CD14-positive monocyte (primary cell): Measurements from ENCODE around the gene AAMP. TPM values are rescaled to one million over a fixed set of nuclear protein-coding genes. Genes with fewer than 3 reads are reported as not detected.
A peak's percentile ranks its signal among the peaks of the same experiment; 100 is the strongest.

Experiments used
- DNase-seq, 3 donors: peaks; one replicate each; pipeline ENCODE4 v3.0.0-alpha.2; 2011 to 2022
- H2AFZ ChIP-seq: 2 replicates; pipeline ENCODE4 v1.6.0; 2012; ENCODE audit warnings: mild to moderate bottlenecking, low read depth, low read length, inconsistent platforms; ENCODE audit not compliant: insufficient read depth, poor library complexity, severe bottlenecking
- H3K27ac ChIP-seq, 2 donors: 1 replicate in 1 of 2; 2 replicates in 1 of 2; pipeline ENCODE4 v1.5.1; 2012 to 2013; ENCODE audit warnings: low read length in 2 of 2, control low read depth in 1 of 2, inconsistent platforms in 1 of 2, low read depth in 1 of 2, mild to moderate bottlenecking in 1 of 2
- H3K27me3 ChIP-seq, 2 donors: one replicate each; pipeline versions ENCODE4 v1.6.0 to v1.6.1; 2011 to 2013; ENCODE audit warnings: low read length in 2 of 2; ENCODE audit not compliant: control insufficient read depth in 2 of 2, insufficient read depth in 2 of 2
- H3K36me3 ChIP-seq, 2 donors: replicated peaks in 1 of 2; 1 replicate in 1 of 2; 2 replicates in 1 of 2; pipeline versions ENCODE4 v1.5.1 to v1.6.1; 2012 to 2013; ENCODE audit warnings: low read length in 2 of 2, control low read depth in 1 of 2, inconsistent platforms in 1 of 2, mild to moderate bottlenecking in 1 of 2; ENCODE audit not compliant: insufficient read depth in 2 of 2, control insufficient read depth in 1 of 2
- H3K4me1 ChIP-seq, 2 donors: 1 replicate in 1 of 2; 2 replicates in 1 of 2; pipeline versions ENCODE4 v1.5.1 to v1.6.1; 2012 to 2013; ENCODE audit warnings: low read length in 2 of 2, control low read depth in 1 of 2, inconsistent platforms in 1 of 2, mild to moderate bottlenecking in 1 of 2, moderate library complexity in 1 of 2; ENCODE audit not compliant: insufficient read depth in 2 of 2, control insufficient read depth in 1 of 2
- H3K4me2 ChIP-seq: replicated peaks from 2 replicates; pipeline ENCODE3; 2012; ENCODE audit warnings: low read length, moderate library complexity, mild to moderate bottlenecking; ENCODE audit not compliant: poor library complexity, severe bottlenecking; ENCODE audit errors: extremely low read depth
- H3K4me3 ChIP-seq, 3 experiments: fragments of 200-600 bp in 1 of 3; sonication (generic) in 1 of 3; replicated peaks in 1 of 3; 1 replicate in 2 of 3; 2 replicates in 1 of 3; pipeline ENCODE4 v1.5.1; 2011 to 2013; ENCODE audit warnings: low read length in 3 of 3, mild to moderate bottlenecking in 3 of 3, control low read depth in 2 of 3, low read depth in 2 of 3, inconsistent platforms in 1 of 3, moderate library complexity in 1 of 3
- H3K79me2 ChIP-seq: 2 replicates; pipeline ENCODE4 v1.6.0; 2012; ENCODE audit warnings: mild to moderate bottlenecking, control low read depth, inconsistent platforms, low read length, moderate library complexity; ENCODE audit not compliant: insufficient read depth
- H3K9ac ChIP-seq: 2 replicates; pipeline ENCODE4 v1.6.0; 2017; ENCODE audit warnings: low read length, mild to moderate bottlenecking; ENCODE audit not compliant: insufficient read depth, poor library complexity, severe bottlenecking
- H3K9me3 ChIP-seq, 2 donors: replicated peaks in 1 of 2; 1 replicate in 1 of 2; 2 replicates in 1 of 2; pipeline versions ENCODE4 v1.5.1 to v1.6.1; 2012 to 2013; ENCODE audit warnings: low read length in 2 of 2, control low read depth in 1 of 2; ENCODE audit not compliant: control insufficient read depth in 1 of 2, insufficient read depth in 1 of 2
- H4K20me1 ChIP-seq: 2 replicates; pipeline ENCODE4 v1.6.0; 2012; ENCODE audit warnings: mild to moderate bottlenecking, low read length, control low read depth, moderate library complexity; ENCODE audit not compliant: insufficient read depth
- H3K27ac Mint-ChIP-seq, 7 donors: one replicate each; pipeline ENCODE4 v1.8.0; 2020; ENCODE audit warnings: mild to moderate bottlenecking in 7 of 7, mixed read lengths in 7 of 7, moderate library complexity in 6 of 7, inconsistent platforms in 2 of 7
- H3K27me3 Mint-ChIP-seq, 3 donors: one replicate each; pipeline ENCODE4 v1.8.0; 2021 to 2022; ENCODE audit warnings: low read depth in 3 of 3, mild to moderate bottlenecking in 3 of 3, mixed read lengths in 3 of 3, moderate library complexity in 3 of 3, inconsistent platforms in 1 of 3
- H3K36me3 Mint-ChIP-seq, 2 donors: one replicate each; pipeline ENCODE4 v1.8.0; 2020; ENCODE audit warnings: mixed read lengths in 2 of 2, inconsistent platforms in 1 of 2, mild to moderate bottlenecking in 1 of 2
- H3K4me1 Mint-ChIP-seq: one replicate; pipeline ENCODE4 v1.8.0; 2020; ENCODE audit warnings: mild to moderate bottlenecking, mixed read lengths
- H3K4me3 Mint-ChIP-seq, 2 donors: one replicate each; pipeline ENCODE4 v1.8.0; 2020; ENCODE audit warnings: mild to moderate bottlenecking in 2 of 2, mixed read lengths in 2 of 2, moderate library complexity in 1 of 2
- H3K9me3 Mint-ChIP-seq, 7 donors: one replicate each; pipeline ENCODE4 v1.8.0; 2020 to 2022; ENCODE audit warnings: mixed read lengths in 7 of 7, mild to moderate bottlenecking in 6 of 7, moderate library complexity in 6 of 7, inconsistent platforms in 2 of 7
- WGBS: methylation state at CpG from one replicate; pipeline ENCODE4 v1.1.5; 2013; ENCODE audit warnings: missing lambda C conversion rate; ENCODE audit not compliant: insufficient coverage; 5-methylcytosine and 5-hydroxymethylcytosine counted together
- intact Hi-C, 2 donors: fragments of 100-400 bp; cut with micrococcal nuclease; formaldehyde crosslinking; loops; one replicate each; pipeline versions ENCODE4 v1.15.0 to v1.15.1; 2023
- polyA plus RNA-seq, 3 donors: library from polyadenylated mRNA; depleted of rRNA in 1 of 3; unstranded in 2 of 3; stranded (reverse) in 1 of 3; fragments of 300-500 nt in 2 of 3; fragments of >200 nt in 1 of 3; fragmentation: Illumina TruSeq in 2 of 3; gene quantifications; 1 replicate in 2 of 3; 2 replicates in 1 of 3; pipeline ENCODE4 v1.2.3, GENCODE V29; 2012 to 2021
- TF ChIP-seq, protein P1 (sequence below): fragments of 200-600 bp; IDR thresholded peaks from one replicate; pipeline ENCODE4 v1.8.0; 2022; ENCODE audit warnings: antibody characterized with exemption, mild to moderate bottlenecking

The AAMP gene
- polyA plus RNA-seq, 3 donors, result 90.8 to 108 (median 98.7) TPM

DNA sequence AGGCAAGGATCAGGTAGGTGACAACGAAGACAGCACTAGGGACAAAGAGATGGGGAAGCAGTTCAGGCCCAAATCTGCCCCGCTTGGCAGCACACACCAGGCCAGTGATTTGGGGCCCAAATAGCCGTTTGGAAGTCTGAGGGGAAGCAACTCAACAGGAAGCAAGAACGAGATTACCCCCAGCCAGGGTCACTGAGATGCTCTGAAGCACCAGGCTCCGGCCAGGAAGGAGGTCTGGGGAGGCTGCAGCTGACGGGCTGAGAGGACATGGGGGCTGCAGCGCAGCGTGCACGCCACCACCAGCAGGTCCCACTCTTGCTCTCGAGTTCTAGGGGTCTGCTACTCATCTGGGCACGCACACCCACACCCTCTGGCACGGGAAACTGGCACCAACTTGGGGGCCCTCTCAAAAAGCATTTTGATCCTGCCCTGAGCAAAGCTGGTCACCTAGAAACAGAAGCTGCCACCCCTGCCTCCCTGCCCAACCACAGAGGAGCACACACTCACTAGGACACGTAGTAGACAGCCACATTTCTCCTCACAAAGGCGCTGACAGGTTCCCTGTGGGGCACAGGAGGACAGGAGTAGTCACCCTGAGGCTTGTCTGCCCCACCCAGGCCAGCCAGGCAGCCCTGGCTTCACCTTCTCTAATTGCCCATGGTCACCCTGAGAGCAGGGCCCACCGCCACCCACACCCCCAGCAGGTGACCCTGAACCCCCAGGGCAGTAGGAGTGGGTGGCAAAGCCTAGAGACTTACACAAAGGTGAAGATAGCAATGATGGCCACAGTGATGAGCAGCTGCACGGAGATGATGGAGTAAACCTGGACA, 8.8 kb upstream of the AAMP start:
- intact Hi-C loops, result loop anchor here (10.0 kb wide), 2 partner anchors 186 to 286 kb away; partner anchors contain the start of genes CNOT9 (in 1 of the 2) and USP37 (in 1 of the 2)
- Mint-ChIP-seq H3K9me3 (peaks cover 0 to 1% (median 0%) of the 10 kb centered on the region in 7 donors), H3K27ac (peak overlapping the region in 5 of 7 donors; percentile 30 to 78 (median 63)), H3K36me3 (peaks cover 84 to 100% of the 10 kb centered on the region in 2 donors), H3K4me1 (peaks cover 20% of the 10 kb centered on the region), H3K27me3 (peaks cover 0 to 1% (median 0%) of the 10 kb centered on the region in 3 donors), H3K4me3 (no peak overlapping the region)
- TF ChIP-seq, protein P1, sequence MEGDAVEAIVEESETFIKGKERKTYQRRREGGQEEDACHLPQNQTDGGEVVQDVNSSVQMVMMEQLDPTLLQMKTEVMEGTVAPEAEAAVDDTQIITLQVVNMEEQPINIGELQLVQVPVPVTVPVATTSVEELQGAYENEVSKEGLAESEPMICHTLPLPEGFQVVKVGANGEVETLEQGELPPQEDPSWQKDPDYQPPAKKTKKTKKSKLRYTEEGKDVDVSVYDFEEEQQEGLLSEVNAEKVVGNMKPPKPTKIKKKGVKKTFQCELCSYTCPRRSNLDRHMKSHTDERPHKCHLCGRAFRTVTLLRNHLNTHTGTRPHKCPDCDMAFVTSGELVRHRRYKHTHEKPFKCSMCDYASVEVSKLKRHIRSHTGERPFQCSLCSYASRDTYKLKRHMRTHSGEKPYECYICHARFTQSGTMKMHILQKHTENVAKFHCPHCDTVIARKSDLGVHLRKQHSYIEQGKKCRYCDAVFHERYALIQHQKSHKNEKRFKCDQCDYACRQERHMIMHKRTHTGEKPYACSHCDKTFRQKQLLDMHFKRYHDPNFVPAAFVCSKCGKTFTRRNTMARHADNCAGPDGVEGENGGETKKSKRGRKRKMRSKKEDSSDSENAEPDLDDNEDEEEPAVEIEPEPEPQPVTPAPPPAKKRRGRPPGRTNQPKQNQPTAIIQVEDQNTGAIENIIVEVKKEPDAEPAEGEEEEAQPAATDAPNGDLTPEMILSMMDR, result no peak
- Histone ChIP-seq H3K79me2 (peaks cover 80% of the 10 kb centered on the region), H4K20me1 (peaks cover 100% of the 10 kb centered on the region), H3K9ac (no peak overlapping the region), H3K4me1 (peaks cover 14 to 21% of the 10 kb centered on the region in 2 donors), H3K9me3 (no peaks in the 10 kb centered on the region), H3K27me3 (no peaks in the 10 kb centered on the region), H3K36me3 (peaks cover 96 to 100% of the 10 kb centered on the region in 2 donors), H3K4me2 (no peak overlapping the region), H3K4me3 (no peak overlapping the region), H2AFZ (no peak overlapping the region), H3K27ac (peak overlapping the region in 1 of 2 donors; percentile 56)
- WGBS, result 91% methylated on average over 15 of the region's 16 CpGs
- no peak for DNase-seq

- Histone ChIP-seq H4K20me1 (peaks cover 99% of the 10 kb centered on the region), H3K27me3 (no peaks in the 10 kb centered on the region), H3K36me3 (peaks cover 91 to 97% of the 10 kb centered on the region in 2 donors), H3K4me1 (peaks cover 14 to 22% of the 10 kb centered on the region in 2 donors), H2AFZ (no peak overlapping the region), H3K4me2 (no peak overlapping the region), H3K79me2 (peaks cover 72% of the 10 kb centered on the region), H3K27ac (peak overlapping the region in 1 of 2 donors; percentile 20), H3K9me3 (no peaks in the 10 kb centered on the region), H3K4me3 (no peak overlapping the region), H3K9ac (no peak overlapping the region)
- no peak for DNase-seq
- Mint-ChIP-seq H3K4me1 (peaks cover 21% of the 10 kb centered on the region), H3K36me3 (peaks cover 82 to 99% of the 10 kb centered on the region in 2 donors), H3K4me3 (no peak overlapping the region), H3K27ac (peak overlapping the region in 1 of 7 donors; percentile 62), H3K27me3 (peaks cover 0 to 1% (median 0%) of the 10 kb centered on the region in 3 donors), H3K9me3 (peaks cover 0 to 1% (median 0%) of the 10 kb centered on the region in 7 donors)
- TF ChIP-seq, protein P1, result no peak
- intact Hi-C loops, result loop anchor here (10.0 kb wide), 2 partner anchors 187 to 287 kb away; partner anchors contain the start of genes CNOT9 (in 1 of the 2) and USP37 (in 1 of the 2)
- 83% methylated on average over 7 of the region's 7 CpGs for WGBS
These were observed 8.0 kb upstream of the AAMP start for GRCh38 chr2:218277921-218278320.
